HG03280 (cell line): ENCODE measurements around the gene SLC2A13.
"Not testable (repeated sequence)": the region's sequence is repeated elsewhere in the genome, so short reads cannot be mapped to it uniquely, and the experiment has no call there.

ENCODE experiments used
- ATAC-seq: cut with Tn5 transposase; IDR thresholded peaks from one replicate; pipeline ENCODE4 v1.9.1; 2021; ENCODE audit warnings: mild to moderate bottlenecking, moderate library complexity; ENCODE audit not compliant: unreplicated experiment

The SLC2A13 gene

GRCh38 chr12:39883411-39883810, 222.5 kb downstream of the SLC2A13 start:
- no peak for ATAC-seq

- no peak for ATAC-seq
Observed at GRCh38 chr12:39878753-39879152, 227.1 kb downstream of the SLC2A13 start.

GRCh38 chr12:39875721-39876120, 230.2 kb downstream of the SLC2A13 start:
- ATAC-seq: no peak

GRCh38 chr12:39874785-39875184, 231.1 kb downstream of the SLC2A13 start:
- no peak for ATAC-seq

- no peak for ATAC-seq
Observed at GRCh38 chr12:39873065-39873464, 232.8 kb downstream of the SLC2A13 start.

- no peak for ATAC-seq
Observed at GRCh38 chr12:39872425-39872824, 233.5 kb downstream of the SLC2A13 start.

GRCh38 chr12:39868328-39868725, 237.6 kb downstream of the SLC2A13 start:
- no peak for ATAC-seq

- ATAC-seq: no peak
Observed at GRCh38 chr12:39867631-39868327, 238.1 kb downstream of the SLC2A13 start.

- ATAC-seq: no peak
Observed at GRCh38 chr12:39866135-39866534, 239.7 kb downstream of the SLC2A13 start.

- ATAC-seq: no peak
Observed at GRCh38 chr12:39860695-39861094, 245.2 kb downstream of the SLC2A13 start.

- ATAC-seq: no peak
Observed at GRCh38 chr12:39853003-39853402, 252.9 kb downstream of the SLC2A13 start.

GRCh38 chr12:39852346-39852745, 253.5 kb downstream of the SLC2A13 start:
- no peak for ATAC-seq

- ATAC-seq: not testable (repeated sequence)
Observed at GRCh38 chr12:39848218-39848617, 257.7 kb downstream of the SLC2A13 start.

GRCh38 chr12:39846971-39847650, 258.8 kb downstream of the SLC2A13 start:
- ATAC-seq: no peak

GRCh38 chr12:39846304-39846703, 259.6 kb downstream of the SLC2A13 start:
- no peak for ATAC-seq

GRCh38 chr12:39840422-39840821, 265.5 kb downstream of the SLC2A13 start:
- no peak for ATAC-seq

- ATAC-seq: no peak
Observed at GRCh38 chr12:39839072-39839471, 266.8 kb downstream of the SLC2A13 start.

GRCh38 chr12:39835517-39836489, 270.1 kb downstream of the SLC2A13 start:
- peak; percentile 59 for ATAC-seq

GRCh38 chr12:39831587-39832315, 274.1 kb downstream of the SLC2A13 start:
- no peak for ATAC-seq

- ATAC-seq: no peak
Observed at GRCh38 chr12:39830852-39831520, 274.9 kb downstream of the SLC2A13 start.
